Hepatocyte (in vitro differentiated cells): ENCODE data around the gene AGTPBP1.

Experiments
- EZH2 ChIP-seq: fragments of 200-600 bp; sonication (generic); IDR thresholded peaks from 2 replicates; pipeline ENCODE4 v1.6.1; 2016; ENCODE audit warnings: antibody characterized with exemption, mild to moderate bottlenecking, borderline replicate concordance
- TF ChIP-seq, protein P1 (sequence below): fragments of 200-600 bp; sonication (generic); IDR thresholded peaks from 2 replicates; pipeline ENCODE4 v1.5.1; 2016; ENCODE audit warnings: antibody characterized with exemption, mild to moderate bottlenecking; ENCODE audit not compliant: poor library complexity

DNA sequence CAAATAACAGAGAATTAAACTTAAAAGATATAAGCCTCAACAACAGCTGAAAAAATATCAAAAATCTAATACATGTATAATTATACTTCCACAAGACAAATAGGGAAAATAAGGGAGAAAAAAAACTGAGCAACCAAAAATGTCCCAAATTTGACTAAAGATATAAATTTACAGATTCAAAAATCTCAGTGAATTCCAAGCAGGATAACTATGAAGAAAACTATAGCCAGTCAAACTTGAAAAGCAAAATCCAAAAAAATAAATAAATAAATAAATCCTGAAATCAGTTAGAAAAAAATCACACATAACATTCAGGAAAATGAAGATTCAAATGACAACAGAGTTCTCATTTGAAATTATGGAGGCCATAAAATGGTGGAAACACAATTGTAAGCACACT, 56.7 kb downstream of the AGTPBP1 start:
- TF ChIP-seq EZH2, result no peak
- TF ChIP-seq, protein P1, sequence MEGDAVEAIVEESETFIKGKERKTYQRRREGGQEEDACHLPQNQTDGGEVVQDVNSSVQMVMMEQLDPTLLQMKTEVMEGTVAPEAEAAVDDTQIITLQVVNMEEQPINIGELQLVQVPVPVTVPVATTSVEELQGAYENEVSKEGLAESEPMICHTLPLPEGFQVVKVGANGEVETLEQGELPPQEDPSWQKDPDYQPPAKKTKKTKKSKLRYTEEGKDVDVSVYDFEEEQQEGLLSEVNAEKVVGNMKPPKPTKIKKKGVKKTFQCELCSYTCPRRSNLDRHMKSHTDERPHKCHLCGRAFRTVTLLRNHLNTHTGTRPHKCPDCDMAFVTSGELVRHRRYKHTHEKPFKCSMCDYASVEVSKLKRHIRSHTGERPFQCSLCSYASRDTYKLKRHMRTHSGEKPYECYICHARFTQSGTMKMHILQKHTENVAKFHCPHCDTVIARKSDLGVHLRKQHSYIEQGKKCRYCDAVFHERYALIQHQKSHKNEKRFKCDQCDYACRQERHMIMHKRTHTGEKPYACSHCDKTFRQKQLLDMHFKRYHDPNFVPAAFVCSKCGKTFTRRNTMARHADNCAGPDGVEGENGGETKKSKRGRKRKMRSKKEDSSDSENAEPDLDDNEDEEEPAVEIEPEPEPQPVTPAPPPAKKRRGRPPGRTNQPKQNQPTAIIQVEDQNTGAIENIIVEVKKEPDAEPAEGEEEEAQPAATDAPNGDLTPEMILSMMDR, result no peak
